DND-41 (cell line): ENCODE measurements around the gene RHOT1.

Experiments
- CTCF ChIP-seq: IDR thresholded peaks from 2 replicates; pipeline ENCODE4 v1.5.1; 2012; ENCODE audit warnings: borderline replicate concordance, low read length, moderate library complexity, mild to moderate bottlenecking; ENCODE audit not compliant: poor library complexity, severe bottlenecking; ENCODE audit errors: extremely low read depth
- EZH2 ChIP-seq: IDR thresholded peaks from 3 replicates; pipeline ENCODE4 v1.6.1; 2012; ENCODE audit warnings: borderline replicate concordance, low read depth, mild to moderate bottlenecking, moderate library complexity, low read length, inconsistent platforms; ENCODE audit not compliant: severe bottlenecking

GRCh38 chr17:32271844-32272243, 129.5 kb downstream of the RHOT1 start:
- TF ChIP-seq CTCF (no peak), EZH2 (no peak)
